Glomerular visceral epithelial cell (primary cell): ENCODE data around the gene LEF1.

ENCODE experiments used
- DNase-seq: peaks from one replicate; pipeline ENCODE4 v3.0.0-alpha.2; 2016; ENCODE audit errors: extremely low spot score

LEF1 gene

DNA sequence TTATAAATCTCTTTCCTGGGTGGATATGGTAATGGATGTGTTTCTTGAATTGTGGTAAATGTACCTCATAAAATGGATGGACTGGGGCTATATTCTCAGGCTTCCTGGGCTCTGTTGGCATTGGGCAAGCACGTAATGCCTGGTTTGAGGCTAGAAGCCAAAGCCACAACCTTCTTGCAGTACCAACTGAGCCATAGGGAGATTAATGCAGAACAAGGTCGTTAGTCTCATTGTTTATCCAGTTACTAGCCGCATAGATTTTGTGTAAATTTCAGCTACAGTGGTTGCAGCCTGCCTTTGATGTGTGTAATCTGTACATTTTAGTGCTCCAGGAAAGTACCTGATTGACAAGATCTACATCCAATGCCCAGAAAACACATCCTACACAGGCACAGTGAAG, 7.2 kb upstream of the LEF1 start:
- no peak for DNase-seq

DNA sequence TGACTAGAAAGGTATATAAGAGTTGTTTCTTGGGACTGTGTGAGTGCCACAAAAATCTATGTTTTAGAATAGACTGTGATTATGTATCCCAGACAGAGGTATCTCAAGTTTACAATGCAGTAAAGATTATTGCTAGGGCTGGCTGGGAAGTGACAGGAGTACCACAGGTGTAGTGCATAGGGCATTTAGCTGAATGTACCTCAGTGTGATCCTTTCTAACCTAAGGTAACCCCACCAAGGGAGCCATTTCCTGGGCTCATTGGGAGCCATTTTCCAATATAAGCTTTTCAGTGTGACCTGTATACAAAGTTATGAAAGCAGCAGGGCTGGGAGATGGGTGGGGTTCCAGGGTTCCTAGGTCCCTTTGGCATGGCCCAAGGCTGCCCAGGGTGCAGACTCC, 6.1 kb upstream of the LEF1 start:
- DNase-seq = no peak

DNA sequence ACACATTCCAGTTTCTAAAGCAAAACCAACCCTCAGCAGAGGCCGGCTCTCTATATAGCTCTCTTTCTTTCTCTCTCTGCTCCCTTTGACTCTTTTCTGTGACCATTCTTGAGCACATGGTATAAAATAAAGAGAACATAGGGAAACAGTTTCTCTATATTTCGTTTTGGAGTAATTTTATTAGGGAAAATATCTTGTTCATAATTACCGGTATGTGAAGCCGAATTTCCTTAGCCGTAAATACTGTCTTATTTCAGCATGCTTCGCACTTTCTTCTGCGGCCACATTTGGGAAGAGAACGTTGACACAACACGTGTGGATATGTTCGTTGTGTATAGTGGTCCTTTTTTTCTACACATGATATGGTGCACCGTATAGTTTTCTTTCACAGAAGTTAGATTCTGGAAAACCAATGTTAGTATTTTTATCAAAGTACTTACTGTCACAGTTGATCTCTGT, 4.9 kb upstream of the LEF1 start:
- no peak for DNase-seq

DNA sequence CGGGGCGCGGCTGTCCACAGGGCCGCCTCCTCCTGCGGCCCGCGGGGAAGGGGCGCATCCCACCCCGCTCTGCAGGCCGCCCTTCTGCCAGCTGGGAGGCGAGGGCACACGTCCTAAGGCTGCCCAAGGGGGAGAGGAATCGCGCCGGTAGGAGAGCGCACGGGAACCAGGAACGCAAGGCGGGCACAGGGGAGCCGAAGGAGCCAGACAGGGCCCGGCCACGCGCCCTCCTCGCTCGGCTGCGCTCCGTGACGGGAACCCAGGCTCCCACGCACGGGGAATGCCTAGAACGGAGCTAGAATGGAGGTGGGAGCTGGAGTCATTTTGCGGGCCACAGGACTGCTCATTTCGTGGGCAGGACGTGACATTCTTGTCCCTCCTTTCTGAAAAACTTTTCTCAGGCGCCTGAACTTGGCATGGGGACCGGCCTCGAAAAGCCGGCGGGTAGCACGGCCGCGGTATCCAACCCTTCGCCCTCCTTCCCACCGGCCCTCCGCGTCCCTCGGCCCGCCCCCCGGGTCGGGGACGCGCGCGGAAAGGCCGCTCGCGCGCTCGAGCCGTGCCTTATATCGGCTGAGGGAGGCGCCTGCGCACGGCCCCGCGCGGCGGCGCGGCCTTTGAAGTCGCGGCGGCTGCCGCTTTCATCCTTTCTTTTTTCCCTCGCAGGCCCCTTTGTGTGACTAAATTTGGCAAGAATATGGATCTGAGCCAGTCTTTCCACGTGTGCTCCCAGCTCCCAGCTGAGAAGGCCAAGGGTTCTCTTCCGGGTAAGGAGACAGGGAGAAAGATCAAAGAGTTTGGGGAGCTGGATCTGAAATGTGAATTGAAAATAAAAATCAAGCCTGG, 4.2 kb upstream of the LEF1 start:
- DNase-seq = peak; percentile 57

DNA sequence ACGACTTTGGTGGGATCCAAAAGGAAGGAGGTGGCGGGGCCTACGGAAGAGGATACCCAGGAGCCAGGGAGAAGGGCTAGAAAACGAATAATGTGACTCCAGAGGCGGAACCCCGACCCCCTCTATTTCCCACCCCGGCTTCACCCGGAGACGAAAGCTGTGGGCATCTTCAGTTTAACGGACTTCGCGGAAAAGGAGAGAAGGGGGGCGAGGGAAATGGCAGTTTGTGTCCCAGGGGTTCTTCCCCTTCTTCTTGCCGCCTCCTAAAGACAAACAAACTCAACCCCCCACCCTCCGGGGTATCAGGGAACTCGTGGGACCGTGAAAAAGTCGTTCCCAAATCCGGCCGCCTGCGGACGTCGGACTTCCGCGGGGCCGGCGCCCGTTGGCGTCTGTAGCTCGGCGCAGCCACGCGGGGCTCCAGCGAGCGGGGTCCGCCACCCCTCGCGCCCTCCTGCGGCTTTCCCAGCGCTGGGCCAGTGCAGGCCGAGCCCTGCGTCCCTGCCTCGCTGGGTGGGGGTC, 3.6 kb upstream of the LEF1 start:
- DNase-seq = peak; percentile 27

DNA sequence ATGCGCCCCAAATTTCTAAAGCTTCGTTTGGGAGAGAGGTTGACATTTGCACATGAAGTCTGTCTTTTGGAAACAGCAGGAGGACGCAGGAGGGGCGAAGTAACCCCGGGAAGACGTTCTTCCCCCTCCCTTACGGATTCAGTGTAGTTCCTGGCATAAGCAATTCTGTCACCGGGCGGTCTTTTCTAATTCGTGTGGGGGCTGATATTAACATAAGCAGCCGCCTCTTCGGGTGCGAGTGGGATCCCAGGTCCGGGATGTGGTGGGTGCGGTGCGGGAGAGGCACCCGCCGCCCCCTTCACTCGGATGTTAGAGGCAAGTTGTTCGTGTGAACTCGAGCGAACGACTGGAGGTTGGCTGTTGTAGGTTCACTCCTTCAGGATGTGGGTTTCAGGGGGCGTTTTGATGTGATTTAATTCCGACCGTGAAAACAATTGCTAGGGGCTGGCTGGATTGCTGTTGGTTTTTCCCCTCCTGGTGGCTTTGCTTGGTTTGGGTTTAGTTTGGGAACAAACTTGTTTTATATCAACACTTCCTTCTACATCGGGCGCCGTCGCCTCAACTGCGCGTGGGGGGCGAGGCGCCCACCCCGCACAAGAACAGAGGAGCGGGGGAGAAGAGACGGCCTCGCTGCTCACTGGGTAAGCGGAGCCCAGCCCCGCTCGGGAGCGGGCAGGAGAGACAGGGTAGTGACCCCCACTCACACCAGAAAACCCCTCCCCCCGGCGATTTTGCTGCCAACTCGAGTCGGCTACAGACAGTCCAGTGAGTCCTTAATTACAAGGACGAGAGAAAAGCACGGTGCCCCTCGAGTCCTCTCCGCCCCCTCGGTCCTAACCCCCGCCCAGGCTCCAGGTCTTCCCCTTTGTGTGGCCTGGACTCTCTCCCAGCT, 2.9 kb upstream of the LEF1 start:
- DNase-seq = no peak

DNA sequence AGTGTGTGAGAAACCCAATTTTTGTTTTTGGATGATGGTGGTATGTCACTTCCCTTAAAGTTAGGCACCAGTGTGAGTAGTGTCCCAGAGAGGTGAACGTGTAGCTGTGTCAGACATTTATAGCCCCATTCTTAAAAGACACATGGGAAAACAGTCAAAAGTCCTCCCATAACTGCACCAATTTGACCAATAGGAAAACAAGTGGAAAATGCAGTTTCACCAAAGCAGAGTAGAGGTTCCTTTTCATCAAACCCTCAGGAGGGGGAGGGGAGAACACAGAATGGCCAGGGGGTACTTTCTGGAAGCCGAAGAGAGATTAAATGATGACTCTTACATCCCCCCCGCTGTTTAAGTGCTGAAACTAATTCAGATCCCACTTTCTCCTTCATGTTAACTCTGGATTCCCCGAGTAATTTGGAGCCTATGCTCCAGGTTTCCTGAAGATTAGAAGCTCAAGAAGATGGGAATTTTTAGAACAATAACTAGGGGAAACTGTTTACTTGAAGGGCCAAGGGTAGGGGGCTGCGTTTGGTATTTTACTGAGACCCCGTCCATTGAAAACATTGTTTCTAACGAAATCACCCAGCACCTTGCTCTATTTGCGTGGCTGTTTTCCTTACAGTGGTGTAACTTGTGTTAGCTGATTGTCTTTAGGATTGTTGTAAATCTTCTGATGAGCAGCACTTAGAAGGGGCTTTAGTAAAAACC, 2.1 kb upstream of the LEF1 start:
- DNase-seq = no peak

DNA sequence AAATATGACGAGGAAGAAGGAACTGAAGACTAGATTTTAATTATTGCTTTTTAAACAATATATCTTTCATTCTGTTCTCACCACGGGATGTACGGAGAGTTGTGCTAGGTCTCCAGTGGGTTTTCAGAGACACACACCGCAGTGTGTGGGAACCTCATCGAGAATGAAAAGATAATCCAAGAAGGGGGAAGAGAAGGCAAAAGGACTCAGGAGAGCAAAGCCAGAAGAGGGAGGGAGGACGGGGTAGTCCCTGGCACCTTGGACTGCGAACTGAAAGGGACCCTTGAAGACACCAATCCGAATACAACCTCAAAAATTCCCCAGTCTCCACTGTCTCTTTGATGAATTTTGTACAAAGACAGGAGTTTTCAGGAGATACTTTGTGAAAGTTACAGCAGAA, 932 bp upstream of the LEF1 start:
- DNase-seq = no peak

DNA sequence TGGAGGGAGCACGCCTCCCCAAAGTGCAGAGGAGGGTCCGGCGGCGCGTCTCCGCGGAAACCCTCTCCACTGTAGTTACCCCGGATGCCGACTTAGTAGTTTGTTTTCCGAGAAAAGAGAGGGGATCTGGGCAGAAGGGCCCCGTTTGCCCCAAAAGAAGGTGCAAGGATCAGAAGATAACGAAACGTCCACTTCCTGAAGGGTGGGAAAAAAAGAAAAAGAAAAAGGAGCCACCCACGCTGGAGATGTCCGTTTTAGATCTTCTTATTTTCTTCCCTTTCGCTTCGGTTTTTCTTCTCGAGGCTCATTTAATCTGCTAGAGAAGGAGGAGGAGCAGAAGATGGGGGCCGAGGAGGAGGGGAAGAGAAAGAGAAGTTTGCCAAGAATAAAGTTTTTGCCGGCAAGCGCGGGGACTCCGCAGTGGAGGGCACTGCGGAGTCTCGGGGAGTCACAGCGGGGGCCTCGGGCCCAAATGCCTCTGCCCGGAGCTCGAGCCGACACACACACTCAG, 517 bp downstream of the LEF1 start:
- peak; percentile 12 for DNase-seq

DNA sequence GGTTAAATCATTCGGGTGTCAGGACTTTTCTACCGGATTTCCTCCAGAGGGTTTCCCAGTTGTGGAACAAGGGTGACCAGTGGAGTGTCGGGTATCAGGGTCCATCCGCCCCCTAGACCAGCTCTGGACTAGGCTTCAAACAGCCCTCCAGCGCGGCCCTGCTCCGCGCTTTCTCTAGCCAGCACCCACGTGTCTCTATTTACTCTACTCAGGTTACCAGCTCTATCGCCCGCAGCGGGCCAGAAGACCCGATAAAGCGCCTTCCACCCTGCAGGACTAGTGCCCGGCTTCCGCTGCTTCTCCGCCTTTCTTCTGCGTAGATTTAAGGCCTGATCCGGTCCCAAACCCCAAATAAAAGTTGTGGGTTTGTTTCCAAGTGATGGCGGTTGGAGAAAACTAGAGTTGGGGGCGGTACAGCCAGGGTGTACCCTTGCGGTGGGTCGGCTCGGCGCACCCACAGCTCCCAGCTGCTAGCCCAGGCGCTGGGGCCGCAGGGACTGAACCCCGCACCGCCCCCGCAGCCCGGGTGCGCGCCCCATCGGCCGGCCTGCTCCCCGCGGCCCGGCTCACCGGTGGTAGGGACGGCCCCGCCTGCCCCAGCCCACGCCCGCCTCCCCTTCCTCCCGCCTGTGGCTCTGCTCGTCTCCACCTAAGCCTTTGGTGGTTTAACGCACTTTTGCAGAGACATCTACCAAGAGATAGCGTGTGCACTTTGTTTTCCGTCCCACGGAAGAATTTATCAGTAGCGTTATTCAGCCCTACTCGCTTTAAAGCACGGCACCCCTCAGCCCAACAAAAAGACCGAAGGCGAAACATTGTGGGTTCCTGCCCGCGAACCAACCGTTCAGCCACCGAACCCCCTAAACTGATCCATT, 2.1 kb downstream of the LEF1 start:
- no peak for DNase-seq

DNA sequence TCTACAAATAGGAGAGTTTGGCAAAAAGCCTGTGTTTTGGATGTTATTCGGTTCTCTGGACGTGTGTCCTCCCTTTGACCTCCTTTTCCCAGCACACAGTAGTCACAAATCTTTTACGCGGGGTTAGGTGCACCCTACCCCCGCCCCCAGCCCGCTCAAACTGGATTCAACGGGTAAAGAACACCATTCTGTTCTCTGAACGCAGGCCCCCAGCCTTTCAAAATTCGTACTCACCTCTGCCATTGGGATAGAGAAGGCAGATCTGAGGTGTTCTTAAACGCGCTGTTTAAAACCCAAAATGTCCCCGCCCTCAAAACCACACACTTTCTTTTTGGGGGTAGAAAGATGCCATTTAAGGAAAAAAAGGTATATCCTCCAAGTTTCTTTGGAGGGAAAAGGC, 2.7 kb downstream of the LEF1 start:
- DNase-seq = no peak

DNA sequence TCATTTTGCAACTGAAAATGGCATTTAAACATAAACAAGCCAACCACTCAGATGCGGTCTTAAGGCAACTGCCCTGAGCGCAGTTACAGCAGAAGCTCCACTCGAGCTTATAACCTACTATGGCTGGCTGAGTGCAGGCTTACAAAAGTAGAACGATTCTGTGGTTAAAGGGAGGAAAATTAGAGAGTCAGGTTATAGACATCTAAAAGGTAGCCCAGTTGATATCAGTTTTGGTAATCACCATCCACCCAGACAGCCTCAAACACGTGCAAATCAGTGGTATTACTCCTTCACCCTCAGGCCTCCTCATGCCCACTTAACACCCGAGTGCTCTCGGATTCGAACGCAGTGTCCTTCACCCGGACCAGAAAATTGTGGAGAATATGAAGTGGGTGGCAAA, 3.1 kb downstream of the LEF1 start:
- no peak for DNase-seq

DNA sequence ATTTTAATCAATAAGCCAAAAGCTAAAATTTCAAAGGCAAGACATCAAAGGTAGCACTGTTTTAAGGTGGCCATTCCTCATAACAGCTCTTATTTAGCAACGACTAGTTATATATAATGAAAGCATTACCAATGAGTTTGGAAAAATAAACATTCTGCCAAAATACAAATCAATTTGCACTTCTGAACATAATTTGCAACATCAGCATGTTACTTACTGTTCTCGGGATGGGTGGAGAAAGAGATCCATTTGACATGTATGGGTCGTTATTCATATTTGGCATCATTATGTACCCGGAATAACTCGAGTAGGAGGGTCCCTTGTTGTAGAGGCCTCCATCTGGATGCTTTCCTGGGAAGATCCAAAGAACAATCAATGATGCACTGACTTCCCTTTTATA, 5.4 kb downstream of the LEF1 start:
- no peak for DNase-seq

DNA sequence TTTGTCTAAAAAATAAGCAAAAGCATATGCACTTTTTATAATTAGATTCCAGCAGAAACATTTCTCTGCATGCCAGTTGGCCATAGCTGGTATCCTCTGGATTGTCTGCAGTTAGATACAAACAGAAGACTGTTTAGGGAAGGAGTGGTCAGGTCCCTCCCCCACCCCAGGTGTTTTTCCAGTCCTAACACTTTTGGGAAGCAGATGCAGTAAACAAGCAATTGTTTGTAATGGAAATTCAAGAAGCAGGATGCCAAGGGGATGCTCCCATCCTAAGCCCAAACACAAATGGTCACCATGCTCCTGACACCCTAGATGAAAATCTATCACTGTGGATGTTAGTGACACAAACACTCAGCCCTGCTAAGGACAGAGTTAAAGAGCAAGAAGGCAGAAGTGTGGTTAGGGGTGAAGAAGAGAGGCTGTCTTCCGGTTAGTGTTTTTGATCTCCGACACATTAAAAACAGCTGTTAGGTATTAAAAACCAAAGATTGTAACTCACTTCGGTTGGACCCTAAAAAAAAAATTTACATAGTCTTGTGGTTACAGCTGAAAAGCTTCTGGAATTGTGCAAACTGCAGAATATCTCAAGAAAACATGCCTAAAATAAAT, 7.9 kb downstream of the LEF1 start:
- no peak for DNase-seq

DNA sequence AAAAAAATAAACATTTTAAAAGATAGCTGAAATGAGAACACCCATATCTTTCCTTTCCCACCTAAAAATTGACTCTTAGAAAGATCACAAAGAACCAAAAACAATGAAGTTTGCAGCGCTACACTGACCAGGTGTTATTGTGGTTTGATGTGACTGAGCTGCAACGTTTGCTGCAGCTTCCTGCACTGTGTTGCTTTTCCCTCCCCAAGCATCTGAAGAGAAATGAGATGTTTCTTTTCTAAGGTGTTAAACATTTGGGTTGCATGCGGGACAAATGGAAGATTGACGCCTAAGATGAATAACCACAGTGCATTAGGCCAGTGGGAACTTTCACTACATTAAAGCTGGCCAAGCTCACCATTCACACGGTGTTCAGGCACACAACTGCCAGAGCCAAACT, 8.9 kb downstream of the LEF1 start:
- DNase-seq = no peak

DNA sequence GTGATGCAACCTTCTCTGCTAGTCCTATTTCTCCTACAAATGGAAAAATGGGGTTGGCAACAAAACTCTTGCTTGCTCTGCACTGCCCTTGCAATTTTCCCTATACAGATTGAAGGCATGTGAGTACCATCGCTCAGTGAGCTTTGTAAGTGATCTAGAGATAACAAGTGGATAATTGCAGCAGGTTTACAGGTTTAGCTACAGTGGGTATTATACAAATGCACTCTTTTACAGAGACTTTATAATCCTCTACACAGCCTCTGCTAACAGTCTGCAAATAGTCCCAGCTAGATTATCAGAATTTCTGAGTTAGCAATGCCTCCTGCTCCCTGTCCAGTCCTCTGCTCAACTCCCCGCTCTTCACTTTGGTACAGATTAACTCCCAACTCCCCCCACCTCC, 11.1 kb downstream of the LEF1 start:
- no peak for DNase-seq

DNA sequence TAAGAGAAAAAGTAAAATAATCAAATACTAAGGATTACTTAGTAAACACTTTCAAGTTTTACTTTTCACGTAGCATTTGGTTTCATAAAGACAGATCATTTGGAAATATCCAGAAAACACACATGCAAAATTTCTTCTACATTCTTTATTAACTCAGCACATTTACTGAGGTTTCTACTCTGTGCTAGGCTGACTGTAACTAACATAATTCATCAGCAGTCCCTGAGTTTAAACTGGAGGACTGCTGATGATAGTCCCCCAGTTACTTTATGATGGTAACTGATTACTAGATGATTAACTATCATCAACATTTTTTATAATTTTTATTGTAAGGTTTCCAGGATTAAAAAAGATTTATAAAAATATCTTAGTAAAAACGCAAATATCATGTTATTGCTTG, 12.3 kb downstream of the LEF1 start:
- DNase-seq = no peak

DNA sequence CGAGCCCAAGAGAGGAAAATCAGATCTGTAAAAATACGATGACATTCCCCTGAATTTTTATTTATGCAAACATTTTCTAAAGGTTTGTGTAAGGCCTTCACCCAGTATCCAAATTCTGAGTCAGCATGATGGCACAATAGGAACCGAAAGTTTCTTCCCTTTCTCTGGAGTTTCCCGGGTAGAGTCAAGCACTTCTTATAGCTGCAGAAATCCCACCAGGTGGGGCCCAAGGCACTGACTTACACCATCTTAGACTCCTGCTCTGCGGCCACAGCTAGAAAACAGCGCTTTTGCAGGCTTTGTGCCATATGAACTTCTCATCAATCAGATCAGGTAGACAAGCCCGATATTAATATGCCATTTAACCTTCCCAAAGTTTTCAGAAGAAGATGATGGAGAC, 13.4 kb downstream of the LEF1 start:
- no peak for DNase-seq

DNA sequence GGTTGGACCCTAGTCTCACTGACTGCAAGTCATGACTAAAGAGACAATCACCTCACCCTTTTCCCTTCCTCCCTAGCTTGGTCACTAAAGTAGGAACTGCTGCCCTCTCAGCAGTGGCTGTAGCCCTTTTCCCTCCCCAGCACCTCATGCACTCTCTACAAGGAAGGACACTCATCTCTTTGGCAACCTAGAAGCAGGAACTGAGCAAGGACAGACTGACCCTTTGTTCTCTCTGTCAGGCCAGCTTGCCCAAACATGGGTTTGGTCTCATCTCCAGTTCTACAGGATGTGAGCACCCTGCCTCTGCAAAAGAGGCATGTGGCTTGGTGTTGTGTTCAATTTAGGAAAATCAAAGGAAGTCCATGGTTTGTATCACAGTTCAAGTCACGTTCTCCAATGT, 15.8 kb downstream of the LEF1 start:
- no peak for DNase-seq

DNA sequence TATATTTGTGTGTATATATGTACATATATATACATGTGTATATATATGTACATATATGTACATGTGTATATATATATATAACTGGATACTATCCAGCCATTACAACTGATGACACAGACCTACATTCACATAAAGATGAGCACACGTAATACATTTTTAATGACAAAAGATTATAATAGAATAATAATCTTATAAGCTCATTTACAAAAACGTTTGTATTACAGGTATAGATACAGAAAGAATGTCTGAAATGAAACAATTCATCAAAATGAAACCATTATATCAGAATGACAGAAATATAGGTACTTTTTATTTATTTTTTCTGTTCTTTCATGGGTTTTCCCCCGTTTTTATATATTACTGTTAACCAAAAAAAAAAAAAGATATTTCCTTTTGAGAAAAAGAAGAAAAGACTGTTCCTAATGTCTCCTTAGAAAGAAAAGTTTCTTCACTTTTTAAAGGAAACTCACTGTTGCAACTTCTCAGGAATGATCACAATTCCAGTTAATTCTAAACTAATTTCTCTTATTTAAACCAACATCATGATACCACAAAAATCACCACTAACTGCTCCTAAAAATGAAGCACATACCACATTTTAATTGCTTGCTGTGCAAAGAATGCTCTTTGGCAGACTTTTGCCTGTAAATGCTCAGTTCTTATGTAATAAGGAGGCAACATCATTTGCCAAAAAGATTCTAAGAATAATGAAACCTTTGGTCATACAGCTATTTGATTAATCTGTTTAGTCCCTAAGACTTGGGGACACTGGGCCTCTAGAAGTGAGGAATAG, 18.9 kb downstream of the LEF1 start:
- DNase-seq = peak; percentile 36
